Breast epithelium (tissue), 4 donors: ENCODE data around the gene INSIG1. TPM values are rescaled to one million over a fixed set of nuclear protein-coding genes. Genes with fewer than 3 reads are reported as not detected.

Experiments used
- DNase-seq, 2 donors: peaks; one replicate each; pipeline ENCODE4 v3.0.0-alpha.2; 2019; ENCODE audit warnings: low spot score in 2 of 2
- H3K27ac ChIP-seq, 2 donors: fragments of 200-600 bp; sonication (generic) in 1 of 2; one replicate each; pipeline ENCODE4 v1.5.1; 2016 to 2019; ENCODE audit warnings: mild to moderate bottlenecking in 1 of 2
- H3K27me3 ChIP-seq, 2 donors: fragments of 200-600 bp; sonication (generic) in 1 of 2; one replicate each; pipeline versions ENCODE4 v1.5.1 to v1.6.0; 2017 to 2019; ENCODE audit warnings: control low read depth in 1 of 2, mild to moderate bottlenecking in 1 of 2
- H3K36me3 ChIP-seq: fragments of 200-600 bp; one replicate; pipeline ENCODE4 v1.5.1; 2019
- H3K4me1 ChIP-seq, 2 donors: fragments of 200-600 bp; sonication (generic); one replicate each; pipeline ENCODE4 v1.5.1; 2016 to 2019; ENCODE audit warnings: control low read depth in 1 of 2
- H3K4me3 ChIP-seq, 3 donors: fragments of 200-600 bp; sonication (generic); 1 replicate in 2 of 3; 2 replicates in 1 of 3; pipeline ENCODE4 v1.5.1; 2016 to 2019; ENCODE audit warnings: mild to moderate bottlenecking in 3 of 3, moderate library complexity in 2 of 3
- H3K9me3 ChIP-seq, 2 donors: fragments of 200-600 bp; sonication (generic) in 1 of 2; one replicate each; pipeline ENCODE4 v1.5.1; 2016 to 2019; ENCODE audit warnings: control low read depth in 1 of 2
- CTCF ChIP-seq, 3 donors: fragments of 450-650 bp; IDR thresholded peaks; one replicate each; pipeline ENCODE4 v1.5.1; 2016 to 2017; ENCODE audit warnings: antibody characterized with exemption in 3 of 3, mild to moderate bottlenecking in 3 of 3, moderate library complexity in 3 of 3
- POLR2A ChIP-seq: fragments of 450-650 bp; IDR thresholded peaks from one replicate; pipeline ENCODE4 v1.6.1; 2016; ENCODE audit warnings: antibody characterized with exemption, mild to moderate bottlenecking, moderate library complexity
- POLR2AphosphoS5 ChIP-seq, 3 donors: sonication (generic); formaldehyde crosslinking; IDR thresholded peaks; one replicate each; pipeline ENCODE4 v1.6.1; 2017; ENCODE audit warnings: antibody characterized with exemption in 3 of 3
- intact Hi-C: fragments of 100-400 bp; cut with DNase I; formaldehyde crosslinking; loops from one replicate; pipeline ENCODE4 v1.15.1; 2023; ENCODE audit warnings: low total_unique reads
- total RNA-seq, 3 donors: library from RNA; depleted of rRNA; stranded (reverse); fragments of >200 nt; gene quantifications; one replicate each; pipeline ENCODE4 v1.1.0, GENCODE V29; 2016

INSIG1 gene
- total RNA-seq, 3 donors from 2014 or later = 37.0 to 89.6 (median 66.0) TPM

GRCh38 chr7:155288055-155288454 lies 9.6 kb upstream of the INSIG1 start:
- no peak overlapping the region for H3K27ac ChIP-seq
- H3K27me3 ChIP-seq = no peaks in the 10 kb centered on the region
- intact Hi-C loops = no loop called here
- H3K4me1 ChIP-seq = no peaks in the 10 kb centered on the region
- H3K9me3 ChIP-seq = no peaks in the 10 kb centered on the region
- H3K36me3 ChIP-seq = no peaks in the 10 kb centered on the region
- no peak for DNase-seq
- H3K4me3 ChIP-seq = no peak overlapping the region
- TF ChIP-seq POLR2A = no peak

GRCh38 chr7:155289107-155289506 lies 8.6 kb upstream of the INSIG1 start:
- no peak overlapping the region for H3K4me3 ChIP-seq
- H3K4me1 ChIP-seq = no peaks in the 10 kb centered on the region
- no peaks in the 10 kb centered on the region for H3K9me3 ChIP-seq
- no peak overlapping the region for H3K27ac ChIP-seq
- DNase-seq = no peak
- intact Hi-C loops = no loop called here
- no peak for TF ChIP-seq CTCF (IDR thresholded peaks at IDR 0.05)
- no peak for TF ChIP-seq POLR2A
- no peak for TF ChIP-seq POLR2AphosphoS5 (IDR thresholded peaks at IDR 0.05)
- H3K27me3 ChIP-seq = no peaks in the 10 kb centered on the region
- H3K36me3 ChIP-seq = no peaks in the 10 kb centered on the region

GRCh38 chr7:155289949-155290501 lies 7.7 kb upstream of the INSIG1 start:
- TF ChIP-seq POLR2A (no peak), POLR2AphosphoS5 (IDR thresholded peaks at IDR 0.05) (no peak), CTCF (IDR thresholded peaks at IDR 0.05) (no peak)
- H3K27ac ChIP-seq = no peak overlapping the region
- H3K36me3 ChIP-seq = no peaks in the 10 kb centered on the region
- intact Hi-C loops = no loop called here
- no peaks in the 10 kb centered on the region for H3K27me3 ChIP-seq
- no peak overlapping the region for H3K4me3 ChIP-seq
- no peaks in the 10 kb centered on the region for H3K9me3 ChIP-seq
- no peak for DNase-seq
- no peaks in the 10 kb centered on the region for H3K4me1 ChIP-seq

- TF ChIP-seq POLR2A (no peak), CTCF (IDR thresholded peaks at IDR 0.05) (no peak), POLR2AphosphoS5 (IDR thresholded peaks at IDR 0.05) (no peak)
Measured at GRCh38 chr7:155291045-155291530, 6.6 kb upstream of the INSIG1 start.

GRCh38 chr7:155291729-155292128 lies 5.9 kb upstream of the INSIG1 start:
- Histone ChIP-seq H3K36me3 (no peaks in the 10 kb centered on the region), H3K9me3 (no peaks in the 10 kb centered on the region), H3K27me3 (no peaks in the 10 kb centered on the region), H3K4me3 (no peak overlapping the region), H3K27ac (no peak overlapping the region), H3K4me1 (no peaks in the 10 kb centered on the region)
- intact Hi-C loops = no loop called here
- TF ChIP-seq POLR2A (no peak), CTCF (IDR thresholded peaks at IDR 0.05) (no peak), POLR2AphosphoS5 (IDR thresholded peaks at IDR 0.05) (no peak)
- no peak for DNase-seq

More at GRCh38 chr7:155291045-155291530, 6.6 kb upstream of the INSIG1 start:
- H3K9me3 ChIP-seq = no peaks in the 10 kb centered on the region
- H3K4me3 ChIP-seq = no peak overlapping the region
- no peaks in the 10 kb centered on the region for H3K36me3 ChIP-seq
- H3K27me3 ChIP-seq = no peaks in the 10 kb centered on the region
- no peak overlapping the region for H3K27ac ChIP-seq
- DNase-seq = no peak
- intact Hi-C loops = no loop called here
- H3K4me1 ChIP-seq = no peaks in the 10 kb centered on the region
